Left ventricle myocardium inferior (tissue), 1 donor: ENCODE data around the gene TTC4. TPM values are rescaled to one million over a fixed set of nuclear protein-coding genes. Genes with fewer than 3 reads are reported as not detected.

Source experiments
- DNase-seq: peaks from one replicate; pipeline ENCODE4 v3.0.0-alpha.2; 2020
- H3K27ac ChIP-seq: fragments of 200-600 bp; replicated peaks from 2 replicates; pipeline ENCODE4 v1.8.0; 2021
- H3K27me3 ChIP-seq: fragments of 200-600 bp; 2 replicates; pipeline ENCODE4 v1.8.0; 2021; ENCODE audit warnings: low read depth
- H3K36me3 ChIP-seq: fragments of 200-600 bp; 2 replicates; pipeline ENCODE4 v1.8.0; 2021
- H3K4me1 ChIP-seq: fragments of 200-600 bp; 2 replicates; pipeline ENCODE4 v1.8.0; 2021
- H3K4me3 ChIP-seq: fragments of 200-600 bp; 2 replicates; pipeline ENCODE4 v1.8.0; 2021; ENCODE audit warnings: mild to moderate bottlenecking, moderate library complexity
- H3K9me3 ChIP-seq: fragments of 200-600 bp; replicated peaks from 2 replicates; pipeline ENCODE4 v1.8.0; 2021
- intact Hi-C: fragments of 100-400 bp; cut with micrococcal nuclease; formaldehyde crosslinking; loops from one replicate; pipeline ENCODE4 v1.11.0; 2022
- total RNA-seq: library from RNA; stranded (reverse); fragmentation: NEBNext Ultra II Directional; extraction: Animal tissue kit (Norgen Biotek cat#: 25700); gene quantifications from one replicate; pipeline ENCODE4 v1.2.1, GENCODE V29; 2021
- TF ChIP-seq, protein P1 (sequence below): fragments of 200-600 bp; IDR thresholded peaks from 2 replicates; pipeline ENCODE4 v1.8.0; 2021; ENCODE audit warnings: antibody characterized with exemption, mild to moderate bottlenecking, borderline replicate concordance
- donor health status: DM: no; HTN: yes; CAD: no; lungs with severe emphysema.

Gene TTC4
- total RNA-seq, 1 donor from 2014 or later: 16.1 TPM

DNA sequence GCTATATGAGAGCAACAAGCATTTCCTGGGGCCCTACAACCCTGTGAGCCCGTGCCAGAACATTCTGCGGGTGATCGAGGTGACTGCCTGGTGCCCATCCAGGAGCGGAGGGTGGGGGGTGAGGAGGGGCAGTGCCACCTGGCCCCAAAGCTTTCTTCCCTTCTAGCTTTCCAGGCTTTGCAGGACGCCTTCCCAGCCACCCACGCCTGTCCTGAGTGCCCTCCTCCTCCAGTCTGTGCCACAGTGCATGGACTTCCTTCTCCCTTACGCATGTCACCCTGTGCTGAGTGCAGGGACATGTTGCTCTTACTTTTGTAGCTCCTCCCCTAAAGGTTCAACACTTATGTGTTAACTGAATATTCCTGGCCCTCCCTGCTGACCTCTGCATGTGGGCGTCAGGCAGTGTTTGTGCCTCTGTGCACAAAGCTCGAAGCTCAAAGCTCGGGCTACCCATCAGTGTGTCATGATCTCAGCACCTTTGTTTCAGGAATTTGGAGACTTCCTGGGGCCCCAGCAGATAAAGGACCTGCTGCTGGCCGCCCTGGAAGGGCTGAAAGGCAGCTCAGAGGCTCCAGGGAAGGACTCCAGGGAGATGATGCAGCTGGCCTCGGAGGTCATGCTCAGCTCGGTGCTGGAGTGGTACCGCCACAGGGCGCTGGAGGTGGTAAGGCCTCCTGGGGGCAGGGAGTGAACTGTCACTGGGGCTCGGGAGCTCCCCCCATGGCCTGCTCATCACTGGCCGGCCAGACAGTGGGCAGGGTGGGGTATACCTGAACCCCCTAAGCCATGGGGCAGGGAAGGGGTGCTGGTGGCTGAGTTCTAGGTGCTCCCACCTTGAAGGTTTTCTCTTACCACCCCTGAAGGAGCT lies 36.7 kb upstream of the TTC4 start:
- H3K36me3 ChIP-seq: no peaks in the 10 kb centered on the region
- no peaks in the 10 kb centered on the region for H3K27me3 ChIP-seq
- H3K9me3 ChIP-seq: no peaks in the 10 kb centered on the region
- H3K27ac ChIP-seq: no peak overlapping the region
- intact Hi-C loops: no loop called here
- TF ChIP-seq, protein P1, sequence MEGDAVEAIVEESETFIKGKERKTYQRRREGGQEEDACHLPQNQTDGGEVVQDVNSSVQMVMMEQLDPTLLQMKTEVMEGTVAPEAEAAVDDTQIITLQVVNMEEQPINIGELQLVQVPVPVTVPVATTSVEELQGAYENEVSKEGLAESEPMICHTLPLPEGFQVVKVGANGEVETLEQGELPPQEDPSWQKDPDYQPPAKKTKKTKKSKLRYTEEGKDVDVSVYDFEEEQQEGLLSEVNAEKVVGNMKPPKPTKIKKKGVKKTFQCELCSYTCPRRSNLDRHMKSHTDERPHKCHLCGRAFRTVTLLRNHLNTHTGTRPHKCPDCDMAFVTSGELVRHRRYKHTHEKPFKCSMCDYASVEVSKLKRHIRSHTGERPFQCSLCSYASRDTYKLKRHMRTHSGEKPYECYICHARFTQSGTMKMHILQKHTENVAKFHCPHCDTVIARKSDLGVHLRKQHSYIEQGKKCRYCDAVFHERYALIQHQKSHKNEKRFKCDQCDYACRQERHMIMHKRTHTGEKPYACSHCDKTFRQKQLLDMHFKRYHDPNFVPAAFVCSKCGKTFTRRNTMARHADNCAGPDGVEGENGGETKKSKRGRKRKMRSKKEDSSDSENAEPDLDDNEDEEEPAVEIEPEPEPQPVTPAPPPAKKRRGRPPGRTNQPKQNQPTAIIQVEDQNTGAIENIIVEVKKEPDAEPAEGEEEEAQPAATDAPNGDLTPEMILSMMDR: no peak
- DNase-seq: no peak
- no peak overlapping the region for H3K4me3 ChIP-seq
- no peaks in the 10 kb centered on the region for H3K4me1 ChIP-seq

DNA sequence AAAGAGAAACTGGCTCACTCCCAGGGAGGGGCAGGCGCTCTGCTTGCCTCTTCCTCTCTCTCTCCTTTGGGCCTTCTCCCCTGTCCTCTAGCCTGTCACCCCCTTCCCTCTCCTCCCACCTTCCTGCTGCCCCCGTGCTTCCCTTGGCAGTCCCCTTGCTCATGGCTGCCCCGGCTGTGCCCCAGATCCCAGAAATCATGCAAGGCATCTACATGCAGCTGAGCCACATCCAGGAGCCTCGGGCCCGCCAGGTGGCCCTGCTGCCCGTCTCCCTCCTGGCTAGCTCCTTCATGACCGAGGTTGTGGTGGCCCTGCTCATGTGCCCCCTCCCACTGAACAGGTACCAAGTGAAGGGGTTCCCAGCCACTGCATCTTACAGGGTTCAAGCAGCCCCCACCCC lies 36.0 kb upstream of the TTC4 start:
- Histone ChIP-seq H3K4me3 (no peak overlapping the region), H3K4me1 (no peaks in the 10 kb centered on the region), H3K27me3 (no peaks in the 10 kb centered on the region), H3K27ac (no peak overlapping the region), H3K9me3 (no peaks in the 10 kb centered on the region), H3K36me3 (no peaks in the 10 kb centered on the region)
- intact Hi-C loops: no loop called here
- DNase-seq: no peak
- TF ChIP-seq, protein P1: no peak

DNA sequence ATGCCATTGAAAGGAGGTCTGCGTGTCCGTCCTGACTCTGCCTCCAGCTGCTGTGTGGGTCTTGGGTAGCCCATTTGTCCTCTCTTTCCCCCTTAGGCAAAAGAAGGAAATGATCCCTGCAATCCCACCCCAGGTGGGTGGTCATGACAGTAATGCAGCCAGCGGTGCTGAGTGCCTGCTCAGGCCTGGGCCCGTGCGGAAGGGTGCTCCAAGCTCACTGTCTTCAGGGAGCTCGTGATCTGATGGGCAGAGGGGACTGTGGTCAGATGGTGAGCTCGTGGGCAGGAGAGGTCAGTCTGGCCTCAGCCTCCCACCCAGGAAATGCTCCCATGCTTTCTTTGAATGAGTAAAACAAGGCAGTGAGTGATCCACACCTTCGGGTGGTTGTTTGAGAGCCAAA lies 35.3 kb upstream of the TTC4 start:
- TF ChIP-seq, protein P1: no peak
- intact Hi-C loops: no loop called here
- DNase-seq: no peak
- H3K4me3 ChIP-seq: no peak overlapping the region
- H3K27ac ChIP-seq: no peak overlapping the region
- H3K27me3 ChIP-seq: no peaks in the 10 kb centered on the region
- H3K4me1 ChIP-seq: no peaks in the 10 kb centered on the region
- H3K36me3 ChIP-seq: no peaks in the 10 kb centered on the region
- no peaks in the 10 kb centered on the region for H3K9me3 ChIP-seq

DNA sequence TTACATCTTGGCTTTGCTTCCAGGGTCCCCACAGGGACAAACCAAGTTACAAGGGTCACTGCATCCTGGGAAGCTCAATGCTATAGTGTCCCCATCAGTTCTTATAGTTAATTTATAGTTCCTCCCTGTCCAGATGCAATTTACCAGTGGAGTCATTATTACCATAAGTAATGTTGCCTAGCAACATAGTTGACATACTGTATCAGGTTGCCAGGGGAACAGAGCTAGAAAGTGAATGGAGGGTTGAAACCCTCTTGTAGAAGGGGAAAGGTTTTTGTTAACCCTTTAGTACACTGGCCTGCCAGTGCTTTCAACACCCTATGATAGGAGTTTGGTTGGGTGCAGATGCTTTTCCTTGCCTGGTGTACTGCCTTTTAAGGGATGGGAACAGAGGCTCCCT lies 34.3 kb upstream of the TTC4 start:
- Histone ChIP-seq H3K4me1 (no peaks in the 10 kb centered on the region), H3K4me3 (no peak overlapping the region), H3K36me3 (no peaks in the 10 kb centered on the region), H3K27me3 (no peaks in the 10 kb centered on the region), H3K9me3 (no peaks in the 10 kb centered on the region), H3K27ac (no peak overlapping the region)
- TF ChIP-seq, protein P1: no peak
- intact Hi-C loops: no loop called here
- no peak for DNase-seq

DNA sequence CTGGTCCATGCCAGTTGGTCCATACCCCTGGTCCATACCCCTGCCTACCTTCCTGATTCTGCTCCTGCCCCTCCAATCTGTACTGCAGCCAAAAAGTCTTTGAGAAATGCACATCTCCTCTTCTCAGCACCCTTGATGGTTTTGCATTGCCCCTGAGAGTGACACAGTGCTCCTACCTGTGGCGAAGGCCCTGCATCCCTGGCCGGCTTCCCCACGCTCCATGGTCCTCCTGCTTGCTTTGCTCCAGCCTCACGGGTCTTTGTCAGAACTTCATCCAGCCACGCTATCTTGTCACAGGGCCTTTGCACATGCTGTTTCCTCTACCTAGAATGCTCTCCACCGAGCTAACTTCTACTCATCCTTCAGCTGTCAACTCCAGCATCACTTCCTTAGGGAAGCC lies 32.2 kb upstream of the TTC4 start:
- Histone ChIP-seq H3K9me3 (no peaks in the 10 kb centered on the region), H3K4me1 (no peaks in the 10 kb centered on the region), H3K27ac (no peak overlapping the region), H3K36me3 (no peaks in the 10 kb centered on the region), H3K4me3 (no peak overlapping the region), H3K27me3 (no peaks in the 10 kb centered on the region)
- DNase-seq: no peak
- TF ChIP-seq, protein P1: no peak
- intact Hi-C loops: no loop called here
